Sigmoid colon (tissue), 7 donors: ENCODE measurements around the gene ARHGAP10. TPM values are rescaled to one million over a fixed set of nuclear protein-coding genes. Genes with fewer than 3 reads are reported as not detected.
A peak's percentile ranks its signal among the peaks of the same experiment; 100 is the strongest.

Experiments
- DNase-seq: peaks from one replicate; pipeline ENCODE4 v3.0.0-alpha.2; 2019
- H3K27ac ChIP-seq, 4 donors: fragments of 200-600 bp; sonication (generic); one replicate each; pipeline ENCODE4 v1.5.1; 2016 to 2019; ENCODE audit warnings: mild to moderate bottlenecking in 1 of 4
- H3K27me3 ChIP-seq, 3 donors: fragments of 200-600 bp; sonication (generic); one replicate each; pipeline ENCODE4 v1.5.1; 2019; ENCODE audit warnings: mild to moderate bottlenecking in 1 of 3
- H3K36me3 ChIP-seq, 4 donors: fragments of 200-600 bp; sonication (generic); one replicate each; pipeline ENCODE4 v1.5.1; 2016 to 2019
- H3K4me1 ChIP-seq, 4 donors: fragments of 200-600 bp; sonication (generic); one replicate each; pipeline ENCODE4 v1.5.1; 2017 to 2019
- H3K4me3 ChIP-seq, 4 donors: fragments of 200-600 bp; sonication (generic); one replicate each; pipeline ENCODE4 v1.5.1; 2017 to 2019; ENCODE audit warnings: mild to moderate bottlenecking in 2 of 4, moderate library complexity in 1 of 4
- H3K9me3 ChIP-seq, 4 donors: fragments of 200-600 bp in 3 of 4; sonication (generic) in 3 of 4; one replicate each; pipeline versions ENCODE4 v1.5.1 to v1.6.1; 2013 to 2019
- EP300 ChIP-seq, 4 donors: sonication (generic); formaldehyde crosslinking; IDR thresholded peaks; one replicate each; pipeline ENCODE4 v1.6.1; 2017; ENCODE audit warnings: antibody characterized with exemption in 4 of 4
- POLR2A ChIP-seq, 2 donors: fragments of 450-650 bp; IDR thresholded peaks; one replicate each; pipeline ENCODE4 v1.6.1; 2016; ENCODE audit warnings: antibody characterized with exemption in 2 of 2, mild to moderate bottlenecking in 2 of 2, moderate library complexity in 2 of 2
- POLR2AphosphoS5 ChIP-seq, 4 donors: sonication (generic); formaldehyde crosslinking; IDR thresholded peaks; one replicate each; pipeline ENCODE4 v1.6.1; 2017; ENCODE audit warnings: antibody characterized with exemption in 4 of 4
- WGBS, 2 donors: extraction: QIAGEN DNeasy Blood & Tissue Kit; methylation state at CpG; one replicate each; pipeline ENCODE4 v1.1.7; 2013; 5-methylcytosine and 5-hydroxymethylcytosine counted together
- intact Hi-C: fragments of 100-400 bp; cut with DNase I; formaldehyde crosslinking; loops from one replicate; pipeline ENCODE4 v1.15.1; 2023
- polyA plus RNA-seq, 3 donors: library from polyadenylated mRNA; stranded (reverse); fragments of 200-250 nt; gene quantifications; one replicate each; pipeline ENCODE4 v1.2.3, GENCODE V29; 2013
- total RNA-seq, 4 donors: library from RNA; depleted of rRNA; stranded (reverse); fragments of >200 nt; gene quantifications; one replicate each; pipeline ENCODE4 v1.1.0, GENCODE V29; 2016
- TF ChIP-seq, protein P1 (sequence below), 4 experiments: fragments of 450-650 bp in 3 of 4; fragments of 200-600 bp in 1 of 4; IDR thresholded peaks; one replicate each; pipeline ENCODE4 v1.5.1; 2016 to 2019; ENCODE audit warnings: antibody characterized with exemption in 4 of 4, mild to moderate bottlenecking in 3 of 4, moderate library complexity in 2 of 4
- donor health status: healthy with polysubstance abuse.
- donor health status: Bipolar disorder and iron deficiency.
- donor health status: healthy.

Gene ARHGAP10
- total and polyA plus RNA-seq, 7 donors, result 3.0 to 158 (median 123) TPM

DNA sequence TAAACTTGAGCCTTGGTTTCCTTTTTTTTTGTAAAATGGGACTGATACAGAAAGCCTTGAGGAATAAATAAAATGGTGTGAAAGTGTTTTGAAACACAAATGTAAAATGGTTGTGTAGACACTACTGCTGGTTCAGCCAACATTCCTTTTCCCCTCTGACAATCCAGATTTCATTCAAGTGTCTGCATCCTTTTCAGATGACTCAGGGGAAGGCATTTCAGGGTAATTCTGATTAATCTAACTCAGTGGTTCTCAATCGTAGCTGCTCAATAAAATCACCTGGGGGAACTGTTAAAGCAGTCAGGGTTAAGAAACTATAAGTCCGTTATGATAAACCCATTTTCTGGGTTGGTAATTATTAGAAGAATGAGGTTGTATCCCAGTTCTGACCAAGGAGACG lies 4.6 kb downstream of the ARHGAP10 start:
- H3K4me3 ChIP-seq, result peak overlapping the region in 1 of 4 donors; percentile 81
- peaks cover 0 to 80% (median 60%) of the 10 kb centered on the region in 4 donors for H3K4me1 ChIP-seq
- H3K9me3 ChIP-seq, result no peaks in the 10 kb centered on the region
- TF ChIP-seq POLR2AphosphoS5 (IDR thresholded peaks at IDR 0.05) (peak in 1 of 4 donors; percentile 13), POLR2A (IDR thresholded peaks at IDR 0.05) (no peak)
- DNase-seq, result no peak
- H3K36me3 ChIP-seq, result no peaks in the 10 kb centered on the region
- no peaks in the 10 kb centered on the region for H3K27me3 ChIP-seq
- intact Hi-C loops, result no loop called here
- H3K27ac ChIP-seq, result peak overlapping the region; percentile 87 to 97 (median 95)
- WGBS, 2 donors, result 80 to 85% methylated on average over 3 of the region's 3 CpGs

DNA sequence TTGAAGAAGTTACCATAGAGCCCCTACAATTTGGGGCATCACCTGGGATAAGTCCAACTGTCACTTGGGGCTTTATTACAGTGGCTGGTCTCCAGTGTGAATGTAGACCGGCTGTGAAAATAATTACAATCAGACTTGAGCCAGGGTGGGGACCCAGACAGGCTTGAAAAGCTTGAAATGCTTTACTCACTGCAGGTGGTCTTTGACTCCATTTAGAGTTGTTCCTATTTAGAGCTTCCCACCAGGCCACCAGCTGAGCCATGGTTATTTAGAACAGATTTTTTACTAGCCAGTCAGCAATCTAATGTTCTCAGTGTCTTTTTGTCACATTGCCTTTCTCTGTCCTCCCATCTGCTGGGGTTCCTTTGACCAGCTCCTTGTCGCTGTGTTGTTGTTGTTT lies 5.7 kb downstream of the ARHGAP10 start:
- DNase-seq, result no peak
- intact Hi-C loops, result no loop called here
- H3K27ac ChIP-seq, result peak overlapping the region in 3 of 4 donors; percentile 95 to 97 (median 95)
- TF ChIP-seq EP300 (IDR thresholded peaks at IDR 0.05) (no peak), POLR2AphosphoS5 (IDR thresholded peaks at IDR 0.05) (no peak), POLR2A (IDR thresholded peaks at IDR 0.05) (no peak)
- TF ChIP-seq, protein P1, sequence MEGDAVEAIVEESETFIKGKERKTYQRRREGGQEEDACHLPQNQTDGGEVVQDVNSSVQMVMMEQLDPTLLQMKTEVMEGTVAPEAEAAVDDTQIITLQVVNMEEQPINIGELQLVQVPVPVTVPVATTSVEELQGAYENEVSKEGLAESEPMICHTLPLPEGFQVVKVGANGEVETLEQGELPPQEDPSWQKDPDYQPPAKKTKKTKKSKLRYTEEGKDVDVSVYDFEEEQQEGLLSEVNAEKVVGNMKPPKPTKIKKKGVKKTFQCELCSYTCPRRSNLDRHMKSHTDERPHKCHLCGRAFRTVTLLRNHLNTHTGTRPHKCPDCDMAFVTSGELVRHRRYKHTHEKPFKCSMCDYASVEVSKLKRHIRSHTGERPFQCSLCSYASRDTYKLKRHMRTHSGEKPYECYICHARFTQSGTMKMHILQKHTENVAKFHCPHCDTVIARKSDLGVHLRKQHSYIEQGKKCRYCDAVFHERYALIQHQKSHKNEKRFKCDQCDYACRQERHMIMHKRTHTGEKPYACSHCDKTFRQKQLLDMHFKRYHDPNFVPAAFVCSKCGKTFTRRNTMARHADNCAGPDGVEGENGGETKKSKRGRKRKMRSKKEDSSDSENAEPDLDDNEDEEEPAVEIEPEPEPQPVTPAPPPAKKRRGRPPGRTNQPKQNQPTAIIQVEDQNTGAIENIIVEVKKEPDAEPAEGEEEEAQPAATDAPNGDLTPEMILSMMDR (IDR thresholded peaks at IDR 0.05), result no peak
- no peak overlapping the region for H3K4me3 ChIP-seq
- H3K9me3 ChIP-seq, result no peaks in the 10 kb centered on the region
- H3K27me3 ChIP-seq, result no peaks in the 10 kb centered on the region
- 94% methylated on average over 2 of the region's 2 CpGs for WGBS, 2 donors
- H3K36me3 ChIP-seq, result no peaks in the 10 kb centered on the region
- peaks cover 0 to 92% (median 69%) of the 10 kb centered on the region in 4 donors for H3K4me1 ChIP-seq

DNA sequence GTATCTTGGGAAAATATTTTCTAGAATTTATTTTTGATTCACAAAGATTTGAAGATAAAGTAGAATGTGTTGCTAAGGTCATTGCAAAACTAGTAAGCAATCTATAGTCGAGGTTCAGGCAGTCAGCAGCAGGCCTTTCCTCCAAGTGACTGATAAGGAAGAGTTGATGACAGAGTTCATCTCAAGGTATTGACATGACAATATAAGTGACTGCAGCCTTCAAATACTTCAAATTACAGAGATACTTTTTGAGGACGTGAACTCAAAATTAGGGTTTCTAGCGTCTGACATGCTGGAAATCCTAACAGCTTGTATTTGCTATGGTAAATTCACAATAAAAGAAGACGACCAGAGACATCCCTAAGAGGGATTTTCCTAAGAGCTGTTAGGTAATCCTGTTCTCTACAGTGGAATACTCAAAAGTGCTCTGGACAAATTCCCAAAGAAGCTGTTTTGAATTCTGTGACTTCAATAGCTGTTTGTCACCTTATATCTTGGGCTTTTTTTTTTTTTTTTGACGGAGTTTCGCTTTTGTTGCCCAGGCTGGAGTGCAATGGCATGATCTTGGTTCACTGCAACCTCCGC lies 7.4 kb downstream of the ARHGAP10 start:
- TF ChIP-seq POLR2AphosphoS5 (IDR thresholded peaks at IDR 0.05), result no peak
- TF ChIP-seq EP300 (IDR thresholded peaks at IDR 0.05), result no peak
- no peak for TF ChIP-seq POLR2A (IDR thresholded peaks at IDR 0.05)
- TF ChIP-seq, protein P1 (IDR thresholded peaks at IDR 0.05), result no peak
- DNase-seq, result no peak
- intact Hi-C loops, result no loop called here
- H3K36me3 ChIP-seq, result no peaks in the 10 kb centered on the region
- H3K27me3 ChIP-seq, result no peaks in the 10 kb centered on the region
- no peak overlapping the region for H3K4me3 ChIP-seq
- H3K27ac ChIP-seq, result peak overlapping the region in 2 of 4 donors; percentile 33 to 97
- no peaks in the 10 kb centered on the region for H3K9me3 ChIP-seq
- H3K4me1 ChIP-seq, result peaks cover 0 to 92% (median 79%) of the 10 kb centered on the region in 4 donors
- WGBS, 2 donors, result 87 to 92% methylated on average over 7 of the region's 7 CpGs

DNA sequence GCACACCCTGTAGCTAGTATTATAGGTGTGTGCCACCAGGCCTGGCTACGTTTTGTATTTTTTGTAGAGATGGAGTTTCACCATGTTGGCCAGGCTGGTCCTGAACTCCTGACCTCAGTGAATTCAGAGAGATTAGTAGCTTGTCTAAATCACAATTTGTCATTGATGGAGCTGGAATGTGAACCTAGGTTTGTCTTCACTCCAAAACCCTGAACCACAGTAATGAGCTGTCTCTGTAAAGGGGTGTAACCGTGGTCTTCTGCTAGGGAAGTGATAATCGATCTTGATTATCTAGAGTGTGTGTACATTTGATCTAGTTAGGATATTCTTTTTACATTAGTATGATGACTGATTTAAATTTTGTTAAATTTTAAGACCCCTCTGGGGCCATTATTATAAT lies 8.3 kb downstream of the ARHGAP10 start:
- Histone ChIP-seq H3K4me1 (peaks cover 0 to 92% (median 76%) of the 10 kb centered on the region in 4 donors), H3K9me3 (no peaks in the 10 kb centered on the region), H3K27ac (peak overlapping the region in 1 of 4 donors; percentile 97), H3K27me3 (no peaks in the 10 kb centered on the region), H3K36me3 (no peaks in the 10 kb centered on the region), H3K4me3 (no peak overlapping the region)
- TF ChIP-seq POLR2AphosphoS5 (IDR thresholded peaks at IDR 0.05) (no peak), EP300 (IDR thresholded peaks at IDR 0.05) (no peak), POLR2A (IDR thresholded peaks at IDR 0.05) (no peak)
- TF ChIP-seq, protein P1 (IDR thresholded peaks at IDR 0.05), result no peak
- DNase-seq, result no peak
- intact Hi-C loops, result no loop called here
- 85 to 87% methylated on average over 3 of the region's 3 CpGs for WGBS, 2 donors

DNA sequence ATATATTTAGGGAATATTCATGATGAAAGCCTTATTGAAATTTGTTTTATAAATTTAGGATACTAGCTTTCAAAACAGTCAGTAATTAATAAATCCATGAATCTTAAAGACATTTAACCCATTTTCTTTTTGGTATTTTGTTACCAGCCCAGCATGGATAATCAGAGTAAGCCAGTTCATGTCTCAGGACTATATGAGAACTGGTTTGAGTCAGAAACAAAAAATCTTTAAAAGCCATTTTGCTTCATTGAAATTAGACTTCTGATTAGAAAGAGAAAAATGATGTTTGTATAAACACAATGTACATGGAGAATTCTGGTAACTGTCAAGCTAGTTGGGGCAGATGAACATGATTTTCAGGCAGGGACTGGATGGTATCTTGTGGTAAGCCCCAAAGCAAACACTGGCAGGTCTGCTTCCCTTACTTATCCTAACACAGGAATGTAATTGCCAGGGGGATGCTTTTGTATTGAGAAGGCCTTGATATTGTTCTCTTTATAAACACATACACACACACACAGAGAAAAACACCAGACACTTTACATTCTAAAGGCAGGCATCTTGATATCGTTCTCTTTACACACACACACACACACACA lies 9.4 kb downstream of the ARHGAP10 start:
- intact Hi-C loops, result no loop called here

More for the DNA sequence above, 9.4 kb downstream of the ARHGAP10 start:
- no peaks in the 10 kb centered on the region for H3K27me3 ChIP-seq
- no peak for DNase-seq
- WGBS, 2 donors, result 82 to 90% methylated on average over 1 of the region's 1 CpG
- peaks cover 0 to 82% (median 67%) of the 10 kb centered on the region in 4 donors for H3K4me1 ChIP-seq
- no peaks in the 10 kb centered on the region for H3K36me3 ChIP-seq
- H3K9me3 ChIP-seq, result no peaks in the 10 kb centered on the region
- peak overlapping the region in 3 of 4 donors; percentile 32 to 68 (median 57) for H3K27ac ChIP-seq
- H3K4me3 ChIP-seq, result no peak overlapping the region
- TF ChIP-seq EP300 (IDR thresholded peaks at IDR 0.05) (no peak), POLR2A (IDR thresholded peaks at IDR 0.05) (no peak), POLR2AphosphoS5 (IDR thresholded peaks at IDR 0.05) (no peak)
- TF ChIP-seq, protein P1 (IDR thresholded peaks at IDR 0.05), result no peak
